Stimulated activated CD4-positive, alpha-beta T cell treated with anti-CD3 and anti-CD28 coated beads, Interleukin-2, amount 100 ng/mL, for 48 hours (primary cell): ENCODE data around the gene RFX1.
"Not testable (repeated sequence)": the region's sequence is repeated elsewhere in the genome, so short reads cannot be mapped to it uniquely, and the experiment has no call there.

Source experiments
- DNase-seq, 2 donors: peaks; one replicate each; pipeline ENCODE4 v3.0.0-alpha.2; 2020

Gene RFX1

DNA sequence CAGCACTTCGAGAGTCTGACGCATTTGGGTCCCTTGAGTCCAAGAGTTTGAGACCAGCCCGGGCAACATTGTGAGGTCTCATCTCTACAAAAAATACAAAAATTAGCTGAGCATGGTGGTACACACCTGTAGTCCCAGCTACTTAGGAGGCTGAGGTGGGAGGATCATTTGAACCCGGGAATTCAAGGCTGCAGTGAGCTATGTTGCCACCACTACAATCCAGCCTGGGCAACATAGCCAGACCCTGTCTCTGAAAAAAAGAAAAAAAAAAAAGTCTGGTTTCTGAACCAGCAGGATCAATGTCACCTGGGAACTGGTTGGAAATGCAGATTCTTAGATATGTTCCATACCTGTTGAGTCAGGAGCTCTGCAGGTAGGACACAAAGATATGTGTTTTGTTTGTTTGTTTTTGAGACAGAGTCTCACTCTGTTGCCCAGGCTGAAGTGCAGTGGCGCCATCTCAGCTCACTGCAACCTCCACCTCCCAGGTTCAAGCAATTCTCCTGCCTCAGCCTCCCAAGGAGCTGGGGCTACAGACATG, 20.6 kb upstream of the RFX1 start:
- not testable (repeated sequence) for DNase-seq

DNA sequence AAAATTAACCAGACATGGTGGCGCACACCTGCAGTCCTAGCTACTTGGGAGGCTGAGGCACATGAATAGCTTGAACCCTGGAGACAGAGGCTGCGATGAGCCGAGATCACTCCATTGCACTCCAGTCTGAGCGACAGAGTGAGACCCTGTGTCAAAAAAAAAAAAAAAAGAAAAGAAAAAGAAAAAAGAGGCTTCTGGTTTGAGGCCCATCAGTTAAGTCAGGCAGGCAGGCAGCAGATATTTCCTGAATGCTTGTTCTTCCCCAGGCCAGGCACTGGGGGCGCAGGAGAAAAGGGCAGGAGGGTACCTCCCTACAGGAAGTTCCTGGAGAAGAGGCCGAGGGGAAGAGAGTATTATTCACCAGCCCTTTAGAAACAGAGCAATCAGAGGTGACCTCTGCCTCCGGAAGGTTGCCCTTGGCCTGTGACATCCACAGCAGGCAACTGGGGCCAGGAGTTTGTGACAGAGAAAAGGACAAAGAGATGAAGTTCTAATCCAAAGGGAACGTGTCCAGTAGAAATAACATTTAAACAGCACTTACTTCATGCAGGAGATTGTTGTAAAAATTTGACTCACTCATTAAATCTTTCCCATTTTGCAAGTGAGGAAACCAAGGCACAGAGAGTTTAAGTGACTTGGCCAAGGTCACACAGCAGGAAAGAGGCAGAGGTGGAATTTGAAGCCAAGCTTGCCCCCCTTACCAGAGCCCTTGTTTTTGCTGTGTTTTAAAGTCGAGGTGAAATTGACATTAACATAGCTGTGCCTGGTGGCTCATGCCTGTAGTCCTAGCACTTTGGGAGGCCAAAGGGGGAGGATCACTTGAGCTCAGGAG, 17.5 kb upstream of the RFX1 start:
- DNase-seq, result no peak

DNA sequence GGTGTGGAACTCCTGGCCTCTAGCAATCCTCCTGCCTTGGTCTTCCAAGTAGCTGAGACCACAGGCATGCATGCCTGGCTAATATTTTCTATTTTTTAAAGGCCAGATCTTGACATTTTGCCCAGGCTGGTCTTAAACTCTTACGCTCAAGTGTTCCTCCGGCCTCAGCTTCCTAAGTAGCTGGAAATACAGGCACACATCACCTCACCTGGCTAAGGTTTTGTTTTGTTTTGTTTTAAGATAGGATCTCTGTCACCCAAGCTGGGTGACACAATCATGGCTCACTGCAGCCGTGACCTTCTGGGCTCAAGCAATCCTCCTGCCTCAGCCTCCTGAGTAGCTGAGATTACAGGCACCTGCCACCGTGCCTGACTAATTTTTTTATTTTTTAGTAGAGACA, 16.3 kb upstream of the RFX1 start:
- no peak for DNase-seq

DNA sequence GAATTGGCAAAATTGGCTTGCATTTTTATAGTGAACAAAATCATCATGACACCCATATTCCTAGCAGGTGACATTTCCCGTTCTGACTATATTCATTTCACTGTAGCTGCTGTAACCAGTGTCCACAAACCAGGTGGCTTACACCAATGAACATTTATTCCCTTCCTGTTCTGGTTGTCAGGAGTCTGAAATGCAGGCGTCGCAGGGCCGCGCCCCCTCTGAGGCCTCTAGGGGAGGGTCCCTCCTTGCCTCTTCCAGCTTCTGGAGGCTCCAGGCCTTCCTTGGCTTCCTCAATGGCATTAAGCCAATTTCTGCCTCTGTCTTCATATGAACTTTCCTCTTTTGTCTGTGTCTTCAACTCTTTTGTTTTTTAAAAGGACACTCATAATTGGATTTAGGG, 15.4 kb upstream of the RFX1 start:
- no peak for DNase-seq

DNA sequence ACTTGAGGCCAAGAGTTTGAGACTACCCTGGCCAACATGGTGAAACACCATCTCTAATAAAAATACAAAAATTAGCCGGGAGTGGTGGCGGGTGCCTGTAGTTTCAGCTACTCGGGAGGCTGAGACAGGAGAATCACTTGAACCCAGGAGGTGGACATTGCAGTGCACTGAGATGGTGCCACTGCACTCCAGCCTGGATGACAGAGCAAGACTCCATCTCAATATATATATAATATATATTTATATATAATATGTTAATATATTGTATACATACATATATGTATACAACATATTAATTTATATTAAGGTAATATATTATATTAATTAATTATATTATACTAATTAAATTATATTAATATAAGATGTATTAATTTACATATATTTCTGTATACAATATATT, 13.6 kb upstream of the RFX1 start:
- DNase-seq, result not testable (repeated sequence)

DNA sequence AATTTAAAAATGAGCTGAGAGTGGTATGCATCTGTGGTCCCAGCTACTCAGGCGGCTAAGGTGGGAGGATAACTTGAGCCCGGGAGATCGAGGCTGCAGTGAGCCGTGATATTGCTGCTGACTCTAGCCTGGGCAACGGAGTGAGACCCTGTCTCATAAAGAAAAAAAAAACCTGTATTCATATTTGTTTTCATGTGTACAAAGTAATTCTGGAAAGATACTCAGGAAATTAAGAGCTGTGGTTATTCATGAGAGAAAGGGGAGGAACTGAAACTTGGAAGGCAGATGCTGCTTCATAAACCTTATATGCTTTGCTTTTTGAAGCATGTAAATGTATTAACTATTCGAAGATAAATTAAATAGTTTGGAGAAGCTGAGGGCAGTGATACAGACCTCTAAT, 13.0 kb upstream of the RFX1 start:
- DNase-seq, result no peak

DNA sequence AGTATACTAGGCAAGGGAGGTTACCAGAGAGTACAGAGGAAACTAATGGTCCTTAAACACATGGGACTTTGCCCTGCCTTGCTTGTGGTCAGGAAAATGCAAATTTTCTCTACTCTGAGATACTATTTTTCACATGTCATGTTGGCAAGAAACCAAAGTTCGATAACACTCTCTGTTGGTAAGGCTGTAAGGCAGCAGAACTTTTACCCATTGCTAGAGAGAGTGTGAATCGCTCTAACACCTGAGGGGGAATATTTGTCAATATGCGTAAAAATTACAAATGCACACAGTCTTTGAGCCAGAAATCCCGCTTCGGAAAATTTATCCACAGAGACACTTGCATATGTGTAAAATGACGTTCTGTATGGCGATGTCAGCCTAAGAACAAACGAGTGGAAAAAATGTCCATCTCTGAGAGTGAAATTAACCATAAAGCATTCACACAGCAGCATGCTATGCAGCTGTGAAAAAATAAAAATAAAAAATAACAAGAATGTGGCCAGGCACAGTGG, 9.5 kb upstream of the RFX1 start:
- no peak for DNase-seq

DNA sequence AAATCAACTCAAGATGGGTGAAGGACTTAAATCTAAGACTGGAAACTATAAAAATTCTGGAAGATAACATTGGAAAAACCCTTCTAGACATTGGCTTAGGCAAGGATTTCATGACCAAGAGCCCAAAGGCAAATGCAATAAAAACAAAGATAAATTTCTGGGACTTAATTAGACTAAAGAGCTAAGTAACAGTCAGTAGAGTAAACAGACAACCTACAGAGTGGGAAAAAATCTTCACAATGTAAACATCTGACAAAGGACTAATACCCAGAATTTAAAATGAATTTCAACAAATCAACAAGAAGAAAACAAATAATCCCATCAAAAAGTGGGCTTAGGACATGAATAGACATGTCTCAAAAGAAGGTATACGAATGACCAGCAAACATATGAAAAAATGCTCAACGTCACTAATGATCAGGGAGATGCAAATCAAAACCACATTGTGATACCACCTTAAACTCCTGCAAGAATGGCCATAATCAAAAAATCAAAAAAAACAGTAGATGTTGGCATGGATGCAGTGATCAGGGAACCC, 6.3 kb upstream of the RFX1 start:
- no peak for DNase-seq

DNA sequence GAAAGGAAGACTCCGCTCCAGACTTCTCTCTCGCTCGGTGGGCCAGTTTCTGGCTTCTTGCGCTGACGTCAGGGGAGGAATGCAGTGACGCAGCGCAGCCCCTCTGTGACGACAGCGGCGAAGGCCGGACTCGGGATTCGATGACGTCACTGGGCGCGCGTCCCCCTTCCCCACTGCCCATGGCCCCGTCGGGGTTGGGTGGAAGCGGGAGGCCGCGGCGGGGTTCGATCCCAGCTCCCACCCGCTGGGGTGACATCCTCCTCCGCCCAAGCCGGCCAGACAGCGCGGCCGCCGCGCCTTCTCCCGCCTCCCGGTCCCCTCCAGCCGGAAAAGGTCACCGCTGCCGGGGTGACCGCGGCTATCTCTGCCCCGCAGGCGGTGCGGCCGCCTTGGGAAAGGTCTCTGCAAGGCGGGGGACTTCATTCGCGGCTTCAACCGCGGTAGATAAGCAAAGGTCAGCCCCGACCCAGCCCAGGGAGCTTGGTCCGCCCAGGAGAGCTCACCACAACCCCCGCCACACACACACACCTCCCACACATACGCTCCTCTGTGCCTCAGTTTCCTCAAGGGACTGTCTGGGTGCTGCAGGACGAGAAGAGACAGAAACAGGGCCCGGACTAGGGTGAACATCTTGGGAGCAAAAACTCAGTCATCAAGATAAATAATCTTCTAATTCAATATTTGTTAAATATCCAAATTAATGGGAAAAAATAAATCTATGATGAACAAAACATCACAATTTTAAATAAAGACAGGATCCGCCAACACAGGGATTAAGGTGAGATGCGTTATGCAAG, 844 bp upstream of the RFX1 start:
- DNase-seq, result no peak

DNA sequence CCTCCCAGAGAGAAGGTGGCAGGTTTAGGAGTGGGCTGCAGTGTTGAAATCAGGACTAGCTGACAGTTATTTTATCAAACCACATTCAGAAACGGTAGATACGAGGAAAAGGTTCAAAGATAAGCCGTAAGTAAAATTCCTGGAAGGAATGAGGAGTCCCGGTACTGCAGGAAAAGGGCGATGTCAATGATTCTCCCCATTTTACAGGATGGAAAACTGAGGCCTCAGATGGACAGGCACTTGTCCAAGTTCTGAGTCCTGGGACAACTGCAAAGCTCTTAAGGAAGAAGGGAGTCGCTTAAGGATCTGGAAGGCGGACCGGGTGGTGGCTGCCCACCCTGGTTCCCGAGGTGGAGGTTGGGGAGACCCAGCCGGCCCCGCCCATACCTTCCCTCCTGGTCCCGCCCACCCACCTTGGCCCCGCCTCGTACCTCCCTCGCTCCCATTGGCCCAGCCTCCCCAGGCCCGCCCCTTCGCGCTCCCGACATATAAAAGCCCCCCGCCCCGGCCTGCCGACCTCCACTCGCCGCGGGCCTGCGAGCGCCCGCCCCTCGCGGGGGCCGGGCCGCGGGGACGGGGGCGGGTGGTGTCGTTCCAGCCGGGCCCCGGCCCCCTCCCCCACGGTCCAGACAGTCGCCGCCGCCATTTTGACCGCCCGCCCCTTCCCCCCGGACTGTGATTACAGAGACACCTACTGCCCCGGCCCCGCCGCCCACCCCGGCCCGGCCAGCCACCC, 603 bp downstream of the RFX1 start:
- DNase-seq, result peak; percentile 90 to 93

DNA sequence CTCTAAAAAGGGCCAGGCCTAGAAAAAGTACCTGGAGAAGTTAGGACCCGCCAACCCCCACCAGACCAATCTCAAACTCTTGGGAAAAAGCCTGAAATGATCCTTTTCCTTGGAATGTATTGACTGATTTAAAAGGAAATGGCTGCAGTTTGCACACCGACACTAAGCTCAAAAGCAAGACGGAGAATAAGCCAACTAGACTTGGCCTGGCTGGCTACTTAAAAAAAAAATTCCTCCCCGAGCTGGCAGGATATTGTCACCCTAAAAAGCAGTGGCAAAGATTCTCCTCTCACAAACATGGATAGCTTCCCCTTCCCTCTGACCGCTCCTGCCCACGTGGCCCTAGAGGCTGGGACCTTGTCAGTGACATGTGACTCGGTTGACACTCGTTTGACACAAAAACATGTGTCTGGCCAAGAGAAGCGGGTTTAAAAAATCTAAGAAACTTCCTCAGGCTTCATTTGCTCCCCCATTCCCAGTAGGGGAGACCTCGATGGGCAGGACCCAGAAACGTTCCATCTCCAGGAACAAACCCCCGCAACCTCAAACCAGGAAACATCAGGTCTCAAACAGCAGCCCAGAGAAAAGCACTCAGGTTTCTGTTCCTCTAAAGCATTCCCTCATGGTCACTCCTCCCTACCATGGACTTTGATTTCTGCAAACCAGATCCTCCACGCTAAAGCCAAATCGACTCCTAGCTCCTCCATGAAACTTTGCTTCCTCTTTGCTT, 1.3 kb downstream of the RFX1 start:
- DNase-seq, result no peak

DNA sequence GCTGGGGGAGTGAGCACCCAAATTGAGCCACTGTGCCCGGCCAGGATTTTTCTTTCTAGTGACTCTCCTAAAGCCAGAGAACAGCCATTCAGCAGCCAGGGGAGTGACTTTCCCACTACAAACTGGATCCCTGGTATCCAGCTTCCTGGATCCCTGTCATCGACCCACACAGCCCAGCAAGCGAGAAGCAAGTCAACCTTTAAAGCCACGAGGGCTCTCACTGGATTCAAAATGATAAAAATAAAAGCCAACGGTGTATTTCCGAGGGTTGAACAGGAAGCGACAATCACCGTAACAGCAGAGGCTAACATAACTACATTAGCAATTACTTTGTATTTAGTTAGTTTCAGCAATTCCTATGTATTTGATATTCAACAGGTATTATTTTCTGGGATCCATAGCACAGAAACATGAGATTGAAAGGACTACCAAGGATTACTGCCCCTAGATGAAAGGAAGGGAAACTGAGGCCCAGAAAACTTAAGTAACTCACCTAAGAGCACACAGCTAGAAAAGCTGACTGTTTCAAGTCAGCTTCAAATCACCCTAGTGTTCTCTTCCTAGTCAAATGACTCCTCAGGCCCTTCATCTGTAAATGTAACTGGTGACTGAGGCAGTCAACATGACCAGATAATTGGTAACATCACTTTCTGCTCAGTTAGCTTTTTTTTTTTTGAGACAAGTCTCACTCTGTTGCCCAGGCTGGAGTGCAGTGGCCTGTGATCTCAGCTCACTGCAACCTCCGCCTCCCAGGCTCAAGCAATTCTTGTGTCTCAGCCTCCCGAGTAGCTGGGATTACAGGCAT, 2.7 kb downstream of the RFX1 start:
- DNase-seq, result no peak

DNA sequence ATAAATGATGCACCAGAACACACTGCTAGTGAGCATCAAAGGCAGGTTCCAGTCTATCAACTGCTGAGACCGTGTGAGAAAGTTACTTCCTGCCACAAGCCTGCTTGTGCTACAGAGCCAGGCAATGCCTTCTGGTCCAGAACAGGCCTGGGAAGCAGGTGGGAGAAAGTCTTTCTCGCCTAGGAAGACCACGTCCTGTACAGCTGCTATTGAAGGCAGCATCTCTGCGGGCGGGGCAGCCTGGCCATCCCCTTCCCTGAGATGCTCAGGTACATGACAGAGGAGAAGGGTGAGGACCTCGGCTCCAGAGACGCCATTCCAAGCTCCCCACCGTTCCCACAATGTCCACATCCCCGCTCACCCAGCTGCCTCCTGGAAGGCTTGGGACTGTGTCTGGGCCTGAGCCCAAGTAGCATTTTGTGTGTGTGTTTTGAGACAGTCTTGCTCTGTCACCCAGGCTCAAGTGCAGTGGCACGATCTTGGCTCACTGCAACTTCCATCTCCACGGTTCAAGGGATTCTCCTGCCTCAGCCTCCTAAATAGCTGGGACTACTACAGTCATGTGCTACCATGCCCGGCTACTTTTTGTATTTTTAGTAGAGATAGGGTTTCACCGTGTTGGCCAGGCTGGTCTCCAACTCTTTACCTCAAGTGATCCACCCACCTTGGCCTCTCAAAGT, 3.4 kb downstream of the RFX1 start:
- DNase-seq, result no peak

DNA sequence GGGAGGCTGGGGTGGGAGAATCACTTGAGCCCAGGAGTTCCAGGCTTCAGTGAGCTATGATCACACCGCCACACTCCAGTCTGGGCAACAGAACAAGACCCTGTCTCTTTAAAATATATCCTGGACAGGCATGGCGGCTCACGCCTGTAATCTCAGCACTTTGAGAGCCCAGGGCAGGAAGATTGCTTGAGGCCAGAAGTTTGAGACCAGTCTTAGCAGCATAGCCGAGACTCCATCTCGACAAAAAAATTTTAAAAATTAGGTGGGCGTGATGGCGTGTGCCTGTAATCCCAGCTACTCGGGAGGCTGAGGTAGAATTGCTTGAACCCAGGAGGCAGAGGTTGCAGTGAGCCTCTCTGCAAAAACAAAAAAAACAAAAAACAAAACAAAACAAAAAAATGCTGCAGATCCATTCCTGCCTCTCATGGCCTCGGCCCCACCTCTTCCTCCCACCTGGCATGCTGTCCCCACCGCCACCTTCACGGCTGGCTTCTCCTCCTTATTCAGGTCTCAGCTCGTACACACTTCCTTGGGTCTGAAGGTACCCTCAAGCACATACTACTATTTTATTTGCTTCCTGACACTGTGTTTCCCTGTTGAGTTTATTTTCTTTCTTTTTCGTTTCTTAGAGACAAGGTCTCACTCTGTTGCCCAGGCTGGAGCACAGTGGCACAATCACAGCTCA, 5.3 kb downstream of the RFX1 start:
- DNase-seq, result no peak

DNA sequence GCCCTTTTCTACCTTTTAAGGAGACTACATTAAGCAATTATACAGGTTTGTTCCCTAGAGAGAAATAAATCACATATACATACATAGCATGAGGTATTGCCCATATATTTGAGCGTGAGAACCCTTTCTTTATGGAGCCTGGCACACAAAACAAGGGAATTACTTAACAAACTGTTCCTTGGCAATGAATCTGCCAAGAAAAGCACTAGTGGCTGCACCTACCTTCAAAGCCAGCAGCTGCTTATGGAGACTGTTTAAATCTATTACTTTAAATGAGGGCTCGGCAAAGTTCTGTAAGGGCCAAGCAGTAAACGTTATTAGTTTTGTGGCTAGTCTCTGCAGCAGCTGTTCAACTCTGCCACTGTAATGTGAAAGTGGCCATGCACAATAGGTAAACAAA, 7.0 kb downstream of the RFX1 start:
- DNase-seq, result no peak

DNA sequence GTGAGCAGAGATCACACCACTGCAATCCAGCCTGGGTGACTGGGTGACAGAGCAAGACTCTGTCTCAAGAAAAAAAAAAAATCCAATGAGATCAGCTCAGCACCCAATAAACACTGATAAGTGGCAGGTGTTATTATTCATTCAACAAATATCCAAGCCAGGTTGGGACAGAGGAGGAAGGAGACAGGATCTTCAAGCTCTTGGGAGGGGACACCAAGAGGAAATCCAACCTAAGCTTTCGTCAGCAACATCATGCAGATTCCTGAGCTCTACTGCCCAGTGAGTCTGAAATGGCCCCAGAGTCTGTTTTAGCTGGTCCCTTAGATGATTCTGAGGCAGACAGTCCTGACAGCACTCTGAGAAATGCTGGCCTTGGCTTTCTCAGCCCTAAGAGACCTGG, 7.7 kb downstream of the RFX1 start:
- no peak for DNase-seq

DNA sequence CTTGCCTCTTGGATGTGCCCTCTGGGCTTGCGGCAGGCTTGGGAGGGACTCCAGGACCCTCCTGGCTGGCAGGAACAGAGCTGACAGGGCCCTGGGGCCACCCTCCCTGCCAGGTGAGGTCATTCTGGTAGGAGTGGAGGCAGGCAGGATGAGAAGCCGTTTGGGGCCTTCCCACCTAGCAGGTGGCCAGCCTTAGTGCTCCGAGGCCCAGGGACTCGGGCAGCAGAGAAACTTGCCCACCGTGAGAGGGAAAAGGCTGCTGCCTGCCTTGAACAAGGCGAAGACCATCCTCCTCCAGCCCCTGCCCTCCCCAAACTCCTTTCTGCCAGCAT, 8.5 kb downstream of the RFX1 start:
- no peak for DNase-seq

DNA sequence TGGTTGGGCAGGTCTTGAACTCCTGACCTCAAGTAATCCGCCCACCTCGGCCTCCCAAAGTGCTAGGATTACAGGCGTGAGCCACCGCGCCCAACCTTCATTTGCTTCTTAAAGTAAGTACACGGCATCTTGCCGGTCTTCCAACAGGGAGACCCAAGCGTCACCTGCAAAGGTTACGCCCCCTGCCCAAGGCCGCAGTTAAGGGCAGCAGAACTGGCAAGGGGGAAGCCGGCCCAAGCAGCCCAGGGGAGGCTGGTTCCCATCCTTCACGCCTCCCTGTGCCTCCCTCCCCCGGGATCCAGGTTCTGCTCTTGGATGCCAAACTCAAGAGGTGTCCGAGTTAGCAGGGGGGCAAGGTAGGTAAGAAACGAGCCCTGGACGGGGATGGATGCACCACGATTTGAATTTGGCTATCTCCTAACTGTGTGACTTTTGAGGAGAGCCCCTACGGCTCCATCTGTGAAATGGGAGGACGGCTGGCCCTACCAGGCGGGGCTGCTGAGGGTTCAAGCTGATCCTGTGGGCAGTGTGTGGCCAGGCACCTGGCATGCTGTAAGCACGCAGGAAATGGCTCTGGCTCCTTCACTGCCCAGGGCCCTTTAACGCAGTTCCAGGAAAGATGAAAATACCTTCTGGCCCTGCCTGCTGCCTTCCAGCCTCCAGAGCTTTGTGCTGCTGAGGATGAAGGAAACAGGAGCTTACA, 9.0 kb downstream of the RFX1 start:
- DNase-seq, result no peak
